ENCODE measurements around the gene MCAM.

DNA sequence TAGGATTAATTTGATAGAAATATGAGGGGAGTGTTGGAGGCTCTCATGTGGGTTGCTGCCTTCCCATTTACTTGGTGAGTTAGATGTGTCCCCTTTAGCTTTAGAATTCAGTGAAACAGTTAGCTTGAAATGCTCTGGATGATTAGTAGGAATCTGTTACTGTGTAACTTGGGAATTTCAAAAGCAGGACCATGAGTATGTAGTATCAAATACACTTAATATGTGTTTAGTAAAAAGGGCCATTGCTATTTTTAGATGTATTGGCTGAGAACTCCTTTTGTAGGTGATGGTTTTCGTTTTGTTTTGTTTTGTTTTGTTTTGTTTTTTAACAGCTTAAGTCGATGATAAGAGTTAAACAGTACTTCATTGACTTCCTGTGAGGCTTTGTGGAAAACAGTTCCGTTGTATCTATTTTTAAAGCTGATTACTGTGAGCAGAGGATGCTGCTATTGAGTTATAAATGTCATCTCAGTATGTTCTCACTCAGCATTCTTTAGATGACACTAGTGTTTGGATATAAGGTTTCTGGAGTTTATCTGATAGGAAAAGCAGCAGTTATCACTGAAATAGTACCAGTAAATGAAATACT is 53.5 kb downstream of the MCAM start:
- no peak for TF ChIP-seq BHLHE40 (IDR thresholded peaks at IDR 0.05; ENCODE audit: borderline replicate concordance in 1 of 2, low read depth in 2 of 2, low read length in 1 of 2)
- TF ChIP-seq POLR2AphosphoS5 (IDR thresholded peaks at IDR 0.05; ENCODE audit: low read length) = no peak
- TF ChIP-seq GABPA (IDR thresholded peaks at IDR 0.05; ENCODE audit: low read depth) = no peak
- TF ChIP-seq, protein P1, sequence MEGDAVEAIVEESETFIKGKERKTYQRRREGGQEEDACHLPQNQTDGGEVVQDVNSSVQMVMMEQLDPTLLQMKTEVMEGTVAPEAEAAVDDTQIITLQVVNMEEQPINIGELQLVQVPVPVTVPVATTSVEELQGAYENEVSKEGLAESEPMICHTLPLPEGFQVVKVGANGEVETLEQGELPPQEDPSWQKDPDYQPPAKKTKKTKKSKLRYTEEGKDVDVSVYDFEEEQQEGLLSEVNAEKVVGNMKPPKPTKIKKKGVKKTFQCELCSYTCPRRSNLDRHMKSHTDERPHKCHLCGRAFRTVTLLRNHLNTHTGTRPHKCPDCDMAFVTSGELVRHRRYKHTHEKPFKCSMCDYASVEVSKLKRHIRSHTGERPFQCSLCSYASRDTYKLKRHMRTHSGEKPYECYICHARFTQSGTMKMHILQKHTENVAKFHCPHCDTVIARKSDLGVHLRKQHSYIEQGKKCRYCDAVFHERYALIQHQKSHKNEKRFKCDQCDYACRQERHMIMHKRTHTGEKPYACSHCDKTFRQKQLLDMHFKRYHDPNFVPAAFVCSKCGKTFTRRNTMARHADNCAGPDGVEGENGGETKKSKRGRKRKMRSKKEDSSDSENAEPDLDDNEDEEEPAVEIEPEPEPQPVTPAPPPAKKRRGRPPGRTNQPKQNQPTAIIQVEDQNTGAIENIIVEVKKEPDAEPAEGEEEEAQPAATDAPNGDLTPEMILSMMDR (IDR thresholded peaks at IDR 0.05 in 2 of 3, conservative IDR thresholded peaks at IDR 0.05 in 1 of 3; ENCODE audit: control insufficient read depth in 2 of 3, extremely low read depth in 1 of 3, insufficient read depth in 1 of 3, low read depth in 3 of 3, low read length in 3 of 3) = no peak
- TF ChIP-seq NFIC (IDR thresholded peaks at IDR 0.05; ENCODE audit: low read depth, low read length) = 0 out of 2 replicates have a peak, but pooled peaks have one; percentile 12
- 0 out of 2 replicates have a peak, but pooled peaks have one; percentile 57 for TF ChIP-seq NBN (IDR thresholded peaks at IDR 0.05)

Data from GM12878 (cell line).